T-cell (primary cell): ENCODE results near the gene TBC1D22A. TPM values are rescaled to one million over a fixed set of nuclear protein-coding genes. Genes with fewer than 3 reads are reported as not detected.
A peak's percentile ranks its signal among the peaks of the same experiment; 100 is the strongest.
"Not testable (repeated sequence)": the region's sequence is repeated elsewhere in the genome, so short reads cannot be mapped to it uniquely, and the experiment has no call there.

Experiments
- ATAC-seq, 4 experiments: fragments of 200-7000 bp in 3 of 4; fragments of 150-1000 bp in 1 of 4; cut with Tn5 transposase; replicated peaks in 1 of 4; 1 replicate in 3 of 4; 2 replicates in 1 of 4; pipeline ENCODE4 v1.10.0; 2021; ENCODE audit warnings: moderate library complexity in 3 of 4, mild to moderate bottlenecking in 2 of 4, moderate number of reproducible peaks in 1 of 4
- CTCF ChIA-PET, 2 donors: fragments of 300-600 bp; sonication (Branson Sonifier 250); formaldehyde crosslinking; loops; one replicate each; lab custom pipeline; 2022; ENCODE audit warnings: antibody characterized with exemption in 2 of 2; lab: Charles Lee
- POLR2A ChIA-PET, 2 donors: fragments of 300-600 bp; sonication (Branson Sonifier 250); formaldehyde crosslinking; loops; one replicate each; lab custom pipeline; 2022; ENCODE audit warnings: antibody characterized with exemption in 2 of 2; lab: Charles Lee
- DNase-seq, 35 experiments: peaks; one replicate each; pipeline versions ENCODE4 v3.0.0 to v3.0.0-alpha.2; 2013 to 2023
- H3K27ac ChIP-seq: one replicate; pipeline ENCODE4 v1.5.1; 2013; ENCODE audit warnings: low read length
- H3K27me3 ChIP-seq, 2 experiments: replicated peaks in 1 of 2; 1 replicate in 1 of 2; 2 replicates in 1 of 2; pipeline versions ENCODE4 v1.6.1 to v1.7.0; 2013; ENCODE audit warnings: low read length in 1 of 2, mixed read lengths in 1 of 2; ENCODE audit not compliant: control insufficient read depth in 2 of 2, insufficient read depth in 2 of 2; ENCODE audit errors: extremely low read depth in 1 of 2
- H3K36me3 ChIP-seq, 2 donors: 1 replicate in 1 of 2; 2 replicates in 1 of 2; pipeline versions ENCODE4 v1.6.1 to v1.7.0; 2013; ENCODE audit warnings: low read length in 1 of 2; ENCODE audit not compliant: control insufficient read depth in 2 of 2, insufficient read depth in 1 of 2; ENCODE audit errors: extremely low read depth in 1 of 2
- H3K4me1 ChIP-seq, 2 experiments: 1 replicate in 1 of 2; 2 replicates in 1 of 2; pipeline versions ENCODE4 v1.6.1 to v1.7.0; 2013; ENCODE audit warnings: low read length in 2 of 2, mixed read lengths in 1 of 2; ENCODE audit not compliant: insufficient read depth in 2 of 2, control insufficient read depth in 1 of 2; ENCODE audit errors: extremely low read depth in 1 of 2
- H3K4me3 ChIP-seq, 2 donors: 1 replicate in 1 of 2; 2 replicates in 1 of 2; pipeline versions ENCODE4 v1.5.1 to v1.7.0; 2013; ENCODE audit warnings: mild to moderate bottlenecking in 2 of 2, low read length in 1 of 2, moderate library complexity in 1 of 2; ENCODE audit not compliant: control insufficient read depth in 1 of 2; ENCODE audit errors: extremely low read depth in 1 of 2
- H3K9me3 ChIP-seq: 2 replicates; pipeline ENCODE4 v1.7.0; 2013
- H3K27ac Mint-ChIP-seq, 2 donors: one replicate each; pipeline ENCODE4 v1.8.0; 2020 to 2021; ENCODE audit warnings: mild to moderate bottlenecking in 2 of 2, mixed read lengths in 2 of 2
- H3K27me3 Mint-ChIP-seq, 2 donors: one replicate each; pipeline ENCODE4 v1.8.0; 2021 to 2022; ENCODE audit warnings: mixed read lengths in 2 of 2
- H3K36me3 Mint-ChIP-seq: one replicate; pipeline ENCODE4 v1.8.0; 2021; ENCODE audit warnings: mixed read lengths
- H3K4me1 Mint-ChIP-seq, 3 donors: one replicate each; pipeline ENCODE4 v1.8.0; 2020 to 2022; ENCODE audit warnings: mixed read lengths in 3 of 3, mild to moderate bottlenecking in 1 of 3
- H3K4me3 Mint-ChIP-seq, 3 donors: one replicate each; pipeline ENCODE4 v1.8.0; 2020 to 2022; ENCODE audit warnings: mild to moderate bottlenecking in 3 of 3, mixed read lengths in 3 of 3, moderate library complexity in 3 of 3
- H3K9me3 Mint-ChIP-seq, 3 donors: one replicate each; pipeline ENCODE4 v1.8.0; 2020 to 2022; ENCODE audit warnings: mixed read lengths in 3 of 3
- WGBS: methylation state at CpG from one replicate; pipeline ENCODE4 v1.1.5; 2013; ENCODE audit warnings: missing lambda C conversion rate; ENCODE audit not compliant: insufficient coverage; 5-methylcytosine and 5-hydroxymethylcytosine counted together
- total RNA-seq, 35 experiments: library from RNA in 6 of 35; stranded (reverse) in 6 of 35; fragments of 120-200 nt in 1 of 35; gene quantifications; one replicate each; pipeline versions ENCODE4 v1.2.1 to v1.2.4 and lab custom pipeline; 2013 to 2026

Gene TBC1D22A
- total RNA-seq, 5 donors from 2014 or later (not counting 1 experiment from before 2014, with no cell fraction given) = 38.3 to 67.8 (median 57.7) TPM

DNA sequence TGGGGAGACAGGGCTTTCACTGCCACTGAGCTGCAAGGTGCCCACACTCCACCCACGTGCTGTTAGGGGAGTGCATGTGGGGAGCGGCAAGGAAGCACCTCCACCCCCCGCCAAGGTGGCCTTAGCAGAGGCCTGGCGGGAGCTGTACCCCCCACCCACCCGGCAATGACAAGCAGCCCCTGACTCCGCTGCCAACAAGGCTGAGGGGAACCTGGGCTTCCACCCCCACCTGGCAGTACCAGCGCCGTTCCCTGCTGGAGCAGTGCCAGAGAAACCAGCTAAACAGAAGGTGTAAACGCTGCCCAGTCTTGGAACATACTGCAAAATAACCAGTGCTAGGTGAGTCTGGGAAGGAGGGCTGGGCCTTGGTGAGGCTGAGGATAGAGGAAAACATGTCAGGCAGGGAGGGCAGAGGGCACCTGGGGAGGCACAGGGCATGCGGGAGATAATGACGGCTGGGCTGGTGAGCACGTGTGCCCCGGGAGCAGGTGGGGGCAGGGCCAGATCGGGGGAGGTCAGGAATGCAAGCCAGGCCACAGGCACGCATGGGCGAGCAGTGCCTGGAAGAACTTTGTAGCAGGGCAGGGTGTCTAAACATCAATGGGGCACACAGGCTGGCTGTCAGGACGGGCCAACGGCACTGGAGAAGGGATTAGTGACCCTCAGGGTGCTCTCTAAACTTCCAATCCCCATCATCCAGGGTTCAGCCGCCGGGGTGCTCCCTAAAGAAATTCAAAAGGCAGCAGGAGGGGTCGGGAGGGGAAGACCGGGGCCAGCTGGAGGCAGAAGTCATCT is 31.0 kb upstream of the TBC1D22A start:
- Histone ChIP-seq H3K4me3 (no peak overlapping the region), H3K9me3 (no peaks in the 10 kb centered on the region), H3K36me3 (peaks cover 9 to 36% of the 10 kb centered on the region in 2 donors), H3K27ac (peak overlapping the region; percentile 48), H3K4me1 (peaks cover 27 to 79% of the 10 kb centered on the region in 2 experiments), H3K27me3 (no peaks in the 10 kb centered on the region)
- POLR2A ChIA-PET = no interaction called here
- no peak for DNase-seq
- H3K36me3 Mint-ChIP-seq = peaks cover 31% of the 10 kb centered on the region
- WGBS = 66% methylated on average over 15 of the region's 22 CpGs
- peak overlapping the region; percentile 43 to 67 (median 47) for H3K4me3 Mint-ChIP-seq
- CTCF ChIA-PET = interaction anchor here in 1 of 2 donors (0.6 kb wide), 1 partner anchor 9 kb away, joined by 3 read pairs; no protein-coding TSS in a partner anchor
- ATAC-seq = no peak
- H3K4me1 Mint-ChIP-seq = peaks cover 54 to 82% (median 75%) of the 10 kb centered on the region in 3 donors
- H3K9me3 Mint-ChIP-seq = no peaks in the 10 kb centered on the region
- no peaks in the 10 kb centered on the region for H3K27me3 Mint-ChIP-seq
- peak overlapping the region; percentile 84 to 85 for H3K27ac Mint-ChIP-seq

DNA sequence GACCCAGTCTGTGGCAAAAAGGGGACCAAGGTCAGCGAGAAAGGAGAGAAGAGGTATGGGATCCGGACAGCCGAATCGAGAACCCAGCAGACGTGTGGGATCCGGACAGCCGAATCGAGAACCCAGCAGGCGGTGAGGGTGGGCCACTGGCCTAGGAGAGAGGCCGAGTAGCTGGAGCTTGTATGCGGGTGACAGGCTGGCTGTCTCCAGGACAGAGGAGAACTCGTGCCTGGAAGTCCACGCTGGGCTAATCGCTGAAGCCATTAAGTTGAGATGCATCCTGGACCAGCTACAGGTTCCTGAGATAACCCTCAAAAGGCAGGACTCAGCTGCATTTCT is 30.4 kb upstream of the TBC1D22A start:
- WGBS = 85% methylated on average over 14 of the region's 14 CpGs
- Mint-ChIP-seq H3K36me3 (peaks cover 28% of the 10 kb centered on the region), H3K4me3 (peak overlapping the region in 2 of 3 donors; percentile 47 to 67), H3K4me1 (peaks cover 60 to 83% (median 77%) of the 10 kb centered on the region in 3 donors), H3K9me3 (no peaks in the 10 kb centered on the region), H3K27me3 (no peaks in the 10 kb centered on the region), H3K27ac (peak overlapping the region; percentile 84 to 85)
- ChIA-PET POLR2A (no interaction called here), CTCF (no interaction called here)
- Histone ChIP-seq H3K36me3 (peaks cover 9 to 32% of the 10 kb centered on the region in 2 donors), H3K27ac (peak overlapping the region; percentile 48), H3K9me3 (no peaks in the 10 kb centered on the region), H3K27me3 (no peaks in the 10 kb centered on the region), H3K4me3 (no peak overlapping the region), H3K4me1 (peaks cover 31 to 85% of the 10 kb centered on the region in 2 experiments)
- no peak for DNase-seq
- ATAC-seq = no peak

DNA sequence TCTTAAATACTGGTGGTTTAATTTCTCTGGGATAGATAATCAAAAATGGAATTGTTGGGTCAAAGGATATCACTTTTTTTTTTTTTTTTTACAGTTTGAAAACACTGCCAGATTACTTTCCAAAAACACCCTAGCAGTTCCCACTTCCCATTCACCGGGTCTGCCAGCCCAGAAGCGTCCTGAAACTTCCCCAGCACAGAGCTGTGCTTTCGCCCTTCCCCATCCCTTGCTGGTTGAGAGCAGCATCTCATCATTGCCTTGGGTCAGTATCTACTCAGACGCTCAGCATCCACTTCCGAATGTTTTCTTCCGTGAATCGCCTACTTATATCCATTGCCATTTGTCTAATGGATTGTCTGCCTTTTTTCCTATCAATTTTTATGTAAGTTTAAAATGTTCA is 29.9 kb upstream of the TBC1D22A start:
- ATAC-seq = no peak
- peaks cover 31% of the 10 kb centered on the region for H3K36me3 Mint-ChIP-seq
- no peaks in the 10 kb centered on the region for H3K9me3 ChIP-seq
- ChIA-PET POLR2A (no interaction called here), CTCF (no interaction called here)
- H3K36me3 ChIP-seq = peaks cover 9 to 32% of the 10 kb centered on the region in 2 donors
- H3K9me3 Mint-ChIP-seq = no peaks in the 10 kb centered on the region
- peak overlapping the region; percentile 28 to 59 for H3K27ac Mint-ChIP-seq
- H3K27me3 Mint-ChIP-seq = no peaks in the 10 kb centered on the region
- H3K27ac ChIP-seq = peak overlapping the region; percentile 36
- 76% methylated on average over 3 of the region's 7 CpGs for WGBS
- peak overlapping the region in 1 of 3 donors; percentile 17 for H3K4me3 Mint-ChIP-seq
- H3K4me1 Mint-ChIP-seq = peaks cover 61 to 81% (median 76%) of the 10 kb centered on the region in 3 donors
- no peak overlapping the region for H3K4me3 ChIP-seq
- no peak for DNase-seq
- H3K4me1 ChIP-seq = peaks cover 31 to 86% of the 10 kb centered on the region in 2 experiments
- H3K27me3 ChIP-seq = no peaks in the 10 kb centered on the region

DNA sequence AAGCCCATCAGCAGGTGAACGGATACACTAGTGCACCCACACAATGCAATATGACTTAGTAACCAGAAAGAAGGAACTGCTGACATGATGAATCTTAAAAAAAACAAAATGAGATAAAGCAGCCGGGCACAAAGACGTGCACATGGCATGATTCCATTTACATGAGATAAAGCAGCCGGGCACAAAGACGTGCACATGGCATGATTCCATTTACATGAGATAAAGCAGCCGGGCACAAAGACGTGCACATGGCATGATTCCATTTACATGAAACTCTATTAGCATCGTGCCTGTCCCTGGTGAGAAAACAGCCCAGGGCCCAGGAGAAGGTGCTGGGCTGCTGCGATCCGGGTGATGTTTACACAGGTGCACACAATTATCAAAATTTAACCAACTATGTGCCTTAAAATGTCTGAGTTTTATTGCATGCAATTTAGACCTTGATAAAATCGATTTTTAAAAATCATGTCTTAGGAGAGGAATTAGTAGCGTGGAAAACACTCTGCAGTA is 28.2 kb upstream of the TBC1D22A start:
- DNase-seq, H3K27me3 Mint-ChIP-seq, CTCF ChIA-PET, POLR2A ChIA-PET, ATAC-seq, H3K27me3 ChIP-seq, H3K4me3 ChIP-seq, H3K9me3 ChIP-seq, H3K9me3 Mint-ChIP-seq: not testable (repeated sequence)
- Mint-ChIP-seq H3K4me3 (peak overlapping the region; percentile 95 to 100 (median 100)), H3K36me3 (peaks cover 31% of the 10 kb centered on the region), H3K27ac (peak overlapping the region; percentile 100), H3K4me1 (peaks cover 58 to 76% (median 72%) of the 10 kb centered on the region in 3 donors)
- WGBS = 60% methylated on average over 4 of the region's 12 CpGs
- Histone ChIP-seq H3K27ac (peak overlapping the region; percentile 84), H3K36me3 (peaks cover 4 to 17% of the 10 kb centered on the region in 2 donors), H3K4me1 (peaks cover 35 to 78% of the 10 kb centered on the region in 2 experiments)

DNA sequence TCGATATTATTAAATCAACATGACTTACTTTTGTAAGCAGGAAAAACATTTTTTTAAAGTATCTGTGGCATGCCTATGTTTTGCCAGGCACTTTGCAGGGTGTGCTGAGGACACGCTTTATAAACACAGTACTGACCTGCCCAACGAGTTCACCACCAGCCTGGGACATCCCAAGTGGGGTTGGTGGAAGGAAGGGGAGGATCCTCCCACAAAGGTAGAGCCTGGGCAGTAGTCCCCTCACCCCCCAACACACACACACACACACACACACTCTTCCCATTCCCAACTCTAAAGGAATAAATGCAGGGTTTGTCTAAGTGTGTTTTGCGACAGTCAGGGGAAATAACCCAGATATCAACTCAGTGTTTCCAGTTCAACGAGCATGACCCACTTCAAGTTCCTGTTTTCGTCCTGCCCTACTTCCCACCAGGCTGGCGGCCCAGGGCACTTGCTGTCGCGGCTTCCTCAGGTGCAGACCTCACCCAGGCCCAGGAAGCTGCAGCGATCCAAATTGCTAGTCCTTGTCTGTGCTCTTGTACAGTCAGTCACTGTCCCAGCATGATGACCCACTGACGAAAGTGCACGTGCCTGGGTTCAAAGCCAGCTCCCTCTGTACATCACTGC is 27.5 kb upstream of the TBC1D22A start:
- H3K4me3 Mint-ChIP-seq = peak overlapping the region; percentile 95 to 100 (median 100)
- H3K9me3 Mint-ChIP-seq = no peaks in the 10 kb centered on the region
- peak overlapping the region; percentile 100 for H3K27ac Mint-ChIP-seq
- H3K4me1 ChIP-seq = peaks cover 36 to 80% of the 10 kb centered on the region in 2 experiments
- peak overlapping the region; percentile 62 to 84 for H3K4me3 ChIP-seq
- no peaks in the 10 kb centered on the region for H3K9me3 ChIP-seq
- no peaks in the 10 kb centered on the region for H3K27me3 ChIP-seq
- H3K27ac ChIP-seq = peak overlapping the region; percentile 84
- ChIA-PET CTCF (interaction anchor here in 1 of 2 donors (0.9 to 1.1 kb wide), 2 partner anchors 28 to 56 kb away, joined by 3 to 4 read pairs; no protein-coding TSS in a partner anchor), POLR2A (no interaction called here)
- peaks cover 28% of the 10 kb centered on the region for H3K36me3 Mint-ChIP-seq
- WGBS = under 1% methylated on average over 8 of the region's 12 CpGs
- DNase-seq (peak; percentile 53 to 81 (median 65)), ATAC-seq (peak; percentile 21 to 38 (median 32))
- H3K36me3 ChIP-seq = peaks cover 4 to 13% of the 10 kb centered on the region in 2 donors
- H3K4me1 Mint-ChIP-seq = peaks cover 61 to 73% (median 73%) of the 10 kb centered on the region in 3 donors
- H3K27me3 Mint-ChIP-seq = no peaks in the 10 kb centered on the region
